K562 (cell line): Measurements from ENCODE around the gene LYPD4. TPM values are rescaled to one million over a fixed set of nuclear protein-coding genes. Genes with fewer than 3 reads are reported as not detected.

Experiments
- ATF3 ChIP-seq, 2 experiments: fragments of 450-650 bp in 1 of 2; sonication (generic) in 1 of 2; formaldehyde crosslinking in 1 of 2; IDR thresholded peaks in 1 of 2; conservative IDR thresholded peaks in 1 of 2; 2 replicates each; pipeline versions ENCODE4 v1.6.1 to v1.8.1; 2016 to 2023; ENCODE audit warnings: mild to moderate bottlenecking in 2 of 2, moderate library complexity in 2 of 2, inconsistent platforms in 1 of 2, missing genetic modification reagents in 1 of 2
- BHLHE40 ChIP-seq: IDR thresholded peaks from 2 replicates; pipeline ENCODE4 v1.6.1; 2011; ENCODE audit warnings: low read length, improper control_type of control experiment
- CUX1 ChIP-seq: fragments of 200-800 bp; sonication (Bioruptor generic); IDR thresholded peaks from 2 replicates; pipeline ENCODE4 v1.6.1; 2016; ENCODE audit warnings: missing genetic modification characterization, missing compliant biosample characterization
- FOXA3 ChIP-seq, 2 experiments: fragments of 450-650 bp in 1 of 2; sonication (generic) in 1 of 2; formaldehyde crosslinking; IDR thresholded peaks in 1 of 2; conservative IDR thresholded peaks in 1 of 2; 2 replicates each; pipeline versions ENCODE4 v1.4.0 to v1.8.0; 2020 to 2022; ENCODE audit warnings: mild to moderate bottlenecking in 2 of 2, missing genetic modification reagents in 1 of 2
- HDAC2 ChIP-seq: fragments of 450-650 bp; IDR thresholded peaks from 2 replicates; pipeline ENCODE4 v1.6.1; 2016; ENCODE audit warnings: mild to moderate bottlenecking
- HNRNPH1 ChIP-seq: fragments of 200-400 bp; formaldehyde crosslinking; optimal IDR thresholded peaks from 2 replicates; pipeline ENCODE3; 2017; ENCODE audit warnings: low read depth, mild to moderate bottlenecking, low read length, moderate library complexity
- NFATC3 ChIP-seq: fragments of 450-650 bp; IDR thresholded peaks from 2 replicates; pipeline ENCODE4 v1.6.1; 2017; ENCODE audit warnings: mild to moderate bottlenecking
- NR3C1 ChIP-seq: sonication (generic); formaldehyde crosslinking; IDR thresholded peaks from 2 replicates; pipeline ENCODE4 v1.8.1; 2022; ENCODE audit warnings: missing genetic modification reagents
- PTRF ChIP-seq: fragments of 450-650 bp; IDR thresholded peaks from 2 replicates; pipeline ENCODE4 v1.6.1; 2016; ENCODE audit warnings: mild to moderate bottlenecking, missing genetic modification characterization, missing compliant biosample characterization
- RERE ChIP-seq: sonication (generic); formaldehyde crosslinking; IDR thresholded peaks from 2 replicates; pipeline ENCODE4 v1.8.0; 2023; ENCODE audit warnings: missing genetic modification reagents, mild to moderate bottlenecking, borderline replicate concordance
- TARDBP ChIP-seq: fragments of 450-650 bp; IDR thresholded peaks from 2 replicates; pipeline ENCODE4 v1.6.1; 2016
- TOE1 ChIP-seq, 2 experiments: fragments of 450-650 bp in 1 of 2; sonication (generic) in 1 of 2; formaldehyde crosslinking in 1 of 2; IDR thresholded peaks; 2 replicates each; pipeline versions ENCODE4 v1.7.1 to v1.8.0; 2016 to 2022; ENCODE audit warnings: borderline replicate concordance in 2 of 2, mild to moderate bottlenecking in 2 of 2, antibody characterized with exemption in 1 of 2, inconsistent platforms in 1 of 2, low read depth in 1 of 2, missing genetic modification reagents in 1 of 2, moderate library complexity in 1 of 2
- ZKSCAN8 ChIP-seq: fragments of 200-800 bp; sonication (Bioruptor generic); IDR thresholded peaks from 2 replicates; pipeline ENCODE4 v1.6.1; 2016; ENCODE audit warnings: missing genetic modification characterization, missing compliant biosample characterization
- ZNF23 ChIP-seq: fragments of 250-450 bp; sonication (Bioruptor Pico); IDR thresholded peaks from 2 replicates; pipeline ENCODE4 v1.4.0; 2020; ENCODE audit warnings: mild to moderate bottlenecking
- ZNF41 ChIP-seq: fragments of 250-450 bp; sonication (Bioruptor Pico); conservative IDR thresholded peaks from 2 replicates; pipeline ENCODE4 v1.4.0; 2020; ENCODE audit warnings: mild to moderate bottlenecking
- polyA plus RNA-seq, 8 experiments: library from polyadenylated mRNA; depleted of rRNA in 4 of 8; stranded (reverse) in 5 of 8; unstranded in 3 of 8; fragments of >200 nt; fragmentation: Nextera tagmentation in 2 of 8; fragmentation: Illumina TruSeq in 1 of 8; extraction: Ambion mirVana in 2 of 8; extraction: Trizol in 1 of 8; gene quantifications; 2 replicates each; pipeline versions ENCODE4 v1.2.1 to v1.2.3, GENCODE V29; 2011 to 2014; ENCODE audit warnings: inconsistent platforms in 1 of 8, missing spikeins in 1 of 8
- total RNA-seq, 7 experiments: library from RNA; depleted of rRNA in 6 of 7; stranded (reverse); fragments of >200 nt in 6 of 7; fragmentation: Illumina TruSeq in 2 of 7; extraction: Trizol in 2 of 7; gene quantifications; 2 replicates each; pipeline versions ENCODE4 v1.2.1 to v1.2.3, GENCODE V29; 2011 to 2021; ENCODE audit warnings: low replicate concordance in 1 of 7

LYPD4 gene
- total and polyA plus RNA-seq, 9 of the 15 experiments (the other 6 are each of a cell fraction or from before 2014, with no cell fraction given), result 0.11 TPM; not detected in 8

GRCh38 chr19:41859618-41860418 lies 15.3 kb upstream of the LYPD4 start, which contains the start of gene RPS19 (continued):
- no peak for TF ChIP-seq NFATC3
- TF ChIP-seq FOXA3 (CRISPR knock-in tag; conservative IDR thresholded peaks at IDR 0.05 in 1 of 2, IDR thresholded peaks at IDR 0.05 in 1 of 2), result no peak; a peak in 1 of 4 replicates
- TF ChIP-seq HDAC2, result peak; percentile 98
- no peak for TF ChIP-seq RERE
- peak; percentile 85; the same call in 1 of the 2 replicates for TF ChIP-seq TOE1 (IDR thresholded peaks at IDR 0.05; ENCODE audit: borderline replicate concordance)
- TF ChIP-seq TOE1 (CRISPR knock-in tag; IDR thresholded peaks at IDR 0.05; ENCODE audit: borderline replicate concordance, low read depth), result no peak
- TF ChIP-seq PTRF (tag), result no peak
- TF ChIP-seq BHLHE40, result peak; percentile 56; the same call in 1 of the 2 replicates
- TF ChIP-seq CUX1 (CRISPR knock-in tag), result no peak
- TF ChIP-seq ZKSCAN8 (CRISPR knock-in tag), result no peak
- no peak for TF ChIP-seq HNRNPH1
- no peak for TF ChIP-seq ZNF23 (CRISPR knock-in tag)
- TF ChIP-seq TARDBP, result peak; percentile 98
- no peak; the same call in 1 of the 2 replicates for TF ChIP-seq ATF3 (IDR thresholded peaks at IDR 0.05)
- TF ChIP-seq ATF3 (CRISPR knock-in tag; conservative IDR thresholded peaks at IDR 0.05), result no peak
- TF ChIP-seq ZNF41 (CRISPR knock-in tag), result no peak
- TF ChIP-seq NR3C1 (CRISPR knock-in tag), result no peak
